B cell (primary cell): Measurements from ENCODE around the gene NMUR1. TPM values are rescaled to one million over a fixed set of nuclear protein-coding genes. Genes with fewer than 3 reads are reported as not detected.

ENCODE experiments used
- ATAC-seq: fragments of 200-7000 bp; cut with Tn5 transposase; one replicate; pipeline ENCODE4 v1.10.0; 2021; ENCODE audit warnings: low read depth, mild to moderate bottlenecking, moderate number of reproducible peaks, moderate library complexity
- CTCF ChIA-PET: fragments of 350-600 bp; sonication (Branson Sonifier 250); formaldehyde crosslinking; loops from one replicate; lab custom pipeline; 2021; ENCODE audit warnings: antibody characterized with exemption, inconsistent platforms; lab: Charles Lee
- POLR2A ChIA-PET: fragments of 350-600 bp; sonication (Branson Sonifier 250); formaldehyde crosslinking; loops from one replicate; lab custom pipeline; 2021; ENCODE audit warnings: antibody characterized with exemption; lab: Charles Lee
- DNase-seq: peaks from one replicate; pipeline ENCODE4 v3.0.0; 2013
- H2AFZ ChIP-seq: 2 replicates; pipeline ENCODE4 v1.6.1; 2012; ENCODE audit warnings: mild to moderate bottlenecking, low read depth, low read length; ENCODE audit not compliant: insufficient read depth, poor library complexity, severe bottlenecking
- H3K27ac ChIP-seq, 2 donors: 1 replicate in 1 of 2; 2 replicates in 1 of 2; pipeline ENCODE4 v1.5.1; 2012 to 2013; ENCODE audit warnings: low read length in 2 of 2, mild to moderate bottlenecking in 2 of 2, moderate library complexity in 1 of 2
- H3K27me3 ChIP-seq, 4 experiments: fragments of 200-600 bp in 1 of 4; sonication (generic) in 1 of 4; replicated peaks in 1 of 4; 1 replicate in 2 of 4; 2 replicates in 2 of 4; pipeline versions ENCODE4 v1.6.1 to v1.7.0; 2013 to 2016; ENCODE audit warnings: low read length in 3 of 4, mild to moderate bottlenecking in 2 of 4, mixed read lengths in 1 of 4, moderate library complexity in 1 of 4; ENCODE audit not compliant: insufficient read depth in 4 of 4, control insufficient read depth in 3 of 4; ENCODE audit errors: control extremely low read depth in 1 of 4
- H3K36me3 ChIP-seq, 2 experiments: replicated peaks in 1 of 2; 1 replicate in 1 of 2; 2 replicates in 1 of 2; pipeline versions ENCODE4 v1.6.1 to v1.7.1; 2013; ENCODE audit warnings: low read length in 1 of 2; ENCODE audit not compliant: insufficient read depth in 2 of 2, control insufficient read depth in 1 of 2; ENCODE audit errors: control extremely low read depth in 1 of 2, extremely low read depth in 1 of 2
- H3K4me1 ChIP-seq, 2 donors: fragments of 200-600 bp in 1 of 2; sonication (generic) in 1 of 2; 1 replicate in 1 of 2; 2 replicates in 1 of 2; pipeline versions ENCODE4 v1.5.1 to v1.6.1; 2013 to 2017; ENCODE audit warnings: low read length in 2 of 2; ENCODE audit not compliant: control insufficient read depth in 2 of 2, insufficient read depth in 2 of 2
- H3K4me2 ChIP-seq: replicated peaks from 2 replicates; pipeline ENCODE3; 2012; ENCODE audit warnings: mild to moderate bottlenecking, low read depth, low read length; ENCODE audit not compliant: poor library complexity, severe bottlenecking
- H3K4me3 ChIP-seq, 5 experiments: fragments of 200-600 bp in 1 of 5; sonication (generic) in 1 of 5; 1 replicate in 3 of 5; 2 replicates in 2 of 5; pipeline versions ENCODE4 v1.5.1 to v1.7.0; 2011 to 2016; ENCODE audit warnings: low read length in 4 of 5, mild to moderate bottlenecking in 4 of 5, low read depth in 2 of 5, control low read depth in 1 of 5, moderate library complexity in 1 of 5; ENCODE audit not compliant: insufficient read depth in 1 of 5; ENCODE audit errors: control extremely low read depth in 1 of 5, extremely low read depth in 1 of 5
- H3K79me2 ChIP-seq: fragments of 200-600 bp; sonication (generic); one replicate; pipeline ENCODE4 v1.6.0; 2016; ENCODE audit warnings: low read length; ENCODE audit not compliant: control insufficient read depth, insufficient read depth
- H3K9ac ChIP-seq: fragments of 200-600 bp; sonication (generic); 2 replicates; pipeline ENCODE4 v1.6.1; 2017; ENCODE audit warnings: mild to moderate bottlenecking, low read length, moderate library complexity
- H3K9me3 ChIP-seq, 3 donors: one replicate each; pipeline versions ENCODE4 v1.6.1 to v1.7.1; 2013; ENCODE audit warnings: low read length in 2 of 3; ENCODE audit not compliant: control insufficient read depth in 2 of 3, insufficient read depth in 1 of 3; ENCODE audit errors: control extremely low read depth in 1 of 3
- H4K20me1 ChIP-seq: 2 replicates; pipeline ENCODE4 v1.6.0; 2012; ENCODE audit warnings: mild to moderate bottlenecking, low read length; ENCODE audit not compliant: insufficient read depth, control insufficient read depth, poor library complexity, severe bottlenecking
- H3K27ac Mint-ChIP-seq: one replicate; pipeline ENCODE4 v1.8.0; 2021; ENCODE audit warnings: mixed read lengths
- H3K27me3 Mint-ChIP-seq: one replicate; pipeline ENCODE4 v1.8.0; 2021; ENCODE audit warnings: mixed read lengths
- H3K4me1 Mint-ChIP-seq: one replicate; pipeline ENCODE4 v1.8.0; 2021; ENCODE audit warnings: mixed read lengths
- H3K4me3 Mint-ChIP-seq: one replicate; pipeline ENCODE4 v1.8.0; 2021; ENCODE audit warnings: mixed read lengths
- H3K9me3 Mint-ChIP-seq: one replicate; pipeline ENCODE4 v1.8.0; 2022; ENCODE audit warnings: mixed read lengths; ENCODE audit not compliant: insufficient read depth
- CTCF ChIP-seq: fragments of 200-600 bp; IDR thresholded peaks from one replicate; pipeline ENCODE4 v1.8.0; 2022; ENCODE audit warnings: antibody characterized with exemption, mild to moderate bottlenecking
- EZH2 ChIP-seq: IDR thresholded peaks from 2 replicates; pipeline ENCODE4 v1.6.1; 2012; ENCODE audit warnings: borderline replicate concordance, low read depth, mild to moderate bottlenecking, moderate library complexity, low read length; ENCODE audit not compliant: insufficient read depth, poor library complexity, severe bottlenecking
- WGBS: methylation state at CpG from one replicate; pipeline ENCODE4 v1.1.5; 2013; ENCODE audit warnings: missing lambda C conversion rate; ENCODE audit not compliant: insufficient coverage; 5-methylcytosine and 5-hydroxymethylcytosine counted together
- intact Hi-C: fragments of 100-400 bp; cut with micrococcal nuclease; formaldehyde crosslinking; loops from one replicate; pipeline ENCODE4 v1.10.0; 2022
- polyA plus RNA-seq: library from polyadenylated mRNA; depleted of rRNA; stranded (reverse); fragments of >200 nt; gene quantifications from 2 replicates; pipeline ENCODE4 v1.2.3, GENCODE V29; 2012
- total RNA-seq, 2 donors: library from RNA; stranded (reverse); fragments of 120-200 nt in 1 of 2; gene quantifications; 1 replicate in 1 of 2; 2 replicates in 1 of 2; pipeline versions ENCODE4 v1.2.3 to v1.2.4, GENCODE V29; 2013 to 2022

Gene NMUR1
- total and polyA plus RNA-seq, 2 donors (not counting 1 experiment from before 2014, with no cell fraction given) = 0.09 to 0.10 TPM

- peaks cover 43% of the 10 kb centered on the region for H3K4me1 Mint-ChIP-seq
- Histone ChIP-seq H4K20me1 (no peaks in the 10 kb centered on the region), H3K9me3 (peaks cover 1 to 15% (median 9%) of the 10 kb centered on the region in 3 donors), H3K4me1 (peaks cover 40 to 50% of the 10 kb centered on the region in 2 donors), H3K27ac (no peak overlapping the region), H3K4me3 (no peak overlapping the region), H3K27me3 (no peaks in the 10 kb centered on the region), H3K4me2 (no peak overlapping the region), H3K9ac (no peak overlapping the region), H3K79me2 (no peaks in the 10 kb centered on the region), H3K36me3 (no peaks in the 10 kb centered on the region), H2AFZ (no peak overlapping the region)
- peaks cover 3% of the 10 kb centered on the region for H3K9me3 Mint-ChIP-seq
- ATAC-seq (no peak), DNase-seq (no peak)
- CTCF ChIA-PET = no interaction called here
- intact Hi-C loops = loop anchor here (10.0 kb wide), 1 partner anchor 445 kb away; no protein-coding TSS in a partner anchor
- no peak overlapping the region for H3K4me3 Mint-ChIP-seq
- H3K27ac Mint-ChIP-seq = peak overlapping the region; percentile 32
- 83% methylated on average over 8 of the region's 13 CpGs for WGBS
- TF ChIP-seq EZH2 (no peak), CTCF (no peak)
- no peaks in the 10 kb centered on the region for H3K27me3 Mint-ChIP-seq
- POLR2A ChIA-PET = interaction anchor here (0.6 kb wide), 1 partner anchor 18 kb away, joined by 5 read pairs; no protein-coding TSS in a partner anchor
Measured at GRCh38 chr2:231549446-231550239, 19.4 kb upstream of the NMUR1 start.

GRCh38 chr2:231548752-231549151 lies 18.5 kb upstream of the NMUR1 start:
- Histone ChIP-seq H3K27ac (no peak overlapping the region), H3K27me3 (no peaks in the 10 kb centered on the region), H3K79me2 (no peaks in the 10 kb centered on the region), H3K4me3 (no peak overlapping the region), H3K4me2 (no peak overlapping the region), H3K4me1 (peaks cover 31 to 45% of the 10 kb centered on the region in 2 donors), H2AFZ (no peak overlapping the region), H3K36me3 (no peaks in the 10 kb centered on the region), H3K9ac (no peak overlapping the region), H4K20me1 (no peaks in the 10 kb centered on the region), H3K9me3 (peaks cover 1 to 18% (median 15%) of the 10 kb centered on the region in 3 donors)
- H3K4me1 Mint-ChIP-seq = peaks cover 34% of the 10 kb centered on the region
- POLR2A ChIA-PET = no interaction called here
- H3K9me3 Mint-ChIP-seq = peaks cover 3% of the 10 kb centered on the region
- peak overlapping the region; percentile 22 for H3K27ac Mint-ChIP-seq
- H3K27me3 Mint-ChIP-seq = no peaks in the 10 kb centered on the region
- 100% methylated on average over 2 of the region's 3 CpGs for WGBS
- ATAC-seq = no peak
- CTCF ChIA-PET = interaction anchor here (0.9 to 1.6 kb wide), 2 partner anchors 13 to 53 kb away, joined by 3 to 4 read pairs; no protein-coding TSS in a partner anchor
- intact Hi-C loops = no loop called here
- TF ChIP-seq EZH2 (no peak), CTCF (no peak)
- DNase-seq = no peak
- no peak overlapping the region for H3K4me3 Mint-ChIP-seq
